Panc1 (cell line): ENCODE results near the gene PGC. TPM values are rescaled to one million over a fixed set of nuclear protein-coding genes. Genes with fewer than 3 reads are reported as not detected.

Source experiments
- ATAC-seq: fragments of 200-7000 bp; cut with Tn5 transposase; 2 replicates; pipeline ENCODE4 v1.9.1; 2020; ENCODE audit warnings: mild to moderate bottlenecking, moderate library complexity
- BruUV-seq: library from RNA; stranded (reverse); fragments of 400-500 nt; replicated peaks from 2 replicates; lab custom pipeline; 2021; lab: Mats Ljungman, UMichigan
- CTCF ChIA-PET: fragments of 300-600 bp; sonication (Branson Sonifier 250); formaldehyde crosslinking; loops from one replicate; lab custom pipeline; 2022; ENCODE audit warnings: antibody characterized with exemption; lab: Charles Lee
- POLR2A ChIA-PET: fragments of 300-600 bp; sonication (Branson Sonifier 250); formaldehyde crosslinking; loops from one replicate; lab custom pipeline; 2022; ENCODE audit warnings: antibody characterized with exemption; lab: Charles Lee
- DNase-seq: peaks from one replicate; pipeline ENCODE4 v3.0.0-alpha.2; 2010; ENCODE audit warnings: low read depth, low spot score
- H3K27ac ChIP-seq: 2 replicates; pipeline ENCODE4 v1.5.1; 2011; ENCODE audit warnings: mild to moderate bottlenecking, low read length, inconsistent platforms
- H3K27me3 ChIP-seq: fragments of 200-500 bp; sonication (Bioruptor generic); 2 replicates; pipeline ENCODE4 v1.6.0; 2014; ENCODE audit warnings: low read length, inconsistent platforms; ENCODE audit not compliant: control insufficient read depth, insufficient read depth
- H3K36me3 ChIP-seq: fragments of 200-500 bp; sonication (Bioruptor generic); 2 replicates; pipeline ENCODE4 v1.5.1; 2014; ENCODE audit warnings: inconsistent platforms, mild to moderate bottlenecking, low read length, moderate library complexity; ENCODE audit not compliant: control insufficient read depth, insufficient read depth
- H3K4me1 ChIP-seq: 2 replicates; pipeline ENCODE4 v1.5.1; 2011; ENCODE audit warnings: inconsistent platforms, mild to moderate bottlenecking, low read length, moderate library complexity; ENCODE audit not compliant: control insufficient read depth, insufficient read depth
- H3K4me3 ChIP-seq, 2 experiments: 2 replicates each; pipeline ENCODE4 v1.5.1; 2011 to 2012; ENCODE audit warnings: low read depth in 2 of 2, low read length in 2 of 2, mild to moderate bottlenecking in 2 of 2, inconsistent platforms in 1 of 2, moderate library complexity in 1 of 2
- H3K9me3 ChIP-seq: fragments of 200-500 bp; sonication (Bioruptor generic); 2 replicates; pipeline ENCODE4 v1.5.1; 2014; ENCODE audit warnings: low read depth, mild to moderate bottlenecking, inconsistent platforms, low read length, moderate library complexity; ENCODE audit not compliant: control insufficient read depth, insufficient read depth
- POLR2AphosphoS5 ChIP-seq: IDR thresholded peaks from 2 replicates; pipeline ENCODE4 v1.6.1; 2012; ENCODE audit warnings: mild to moderate bottlenecking, low read depth, low read length, moderate library complexity
- SIN3A ChIP-seq: IDR thresholded peaks from 2 replicates; pipeline ENCODE4 v1.6.1; 2012; ENCODE audit warnings: low read depth, mild to moderate bottlenecking, low read length, moderate library complexity, borderline replicate concordance; ENCODE audit not compliant: insufficient read depth
- TCF7L2 ChIP-seq: IDR thresholded peaks from 2 replicates; pipeline ENCODE4 v1.6.1; 2011; ENCODE audit warnings: mild to moderate bottlenecking, low read depth, low read length, inconsistent platforms
- in situ Hi-C: cut with HindIII; loops from 2 replicates; pipeline ENCODE4 v1.10.0; 2016; ENCODE audit warnings: low sequenced_read_pairs, low pct_unique_long_range_greater_than_20kb
- intact Hi-C: fragments of 100-400 bp; cut with micrococcal nuclease; formaldehyde crosslinking; loops from one replicate; pipeline ENCODE4 v1.10.0; 2022; ENCODE audit not compliant: unreplicated experiment
- total RNA-seq: library from RNA; stranded (reverse); gene quantifications from one replicate; pipeline ENCODE4 v1.2.1, GENCODE V29; 2021; ENCODE audit not compliant: unreplicated experiment
- TF ChIP-seq, protein P1 (sequence below): fragments of 450-650 bp; IDR thresholded peaks from 2 replicates; pipeline ENCODE4 v1.5.1; 2017; ENCODE audit warnings: mild to moderate bottlenecking
- TF ChIP-seq, protein P2 (sequence below), 2 experiments: IDR thresholded peaks; 2 replicates each; pipeline ENCODE4 v1.6.1; 2011 to 2012; ENCODE audit warnings: low read depth in 2 of 2, control low read depth in 1 of 2, low read length in 1 of 2, mild to moderate bottlenecking in 1 of 2, moderate library complexity in 1 of 2; ENCODE audit not compliant: insufficient read depth in 1 of 2

Gene PGC
- total RNA-seq, 1 experiment from 2014 or later, result 0.18 TPM

DNA sequence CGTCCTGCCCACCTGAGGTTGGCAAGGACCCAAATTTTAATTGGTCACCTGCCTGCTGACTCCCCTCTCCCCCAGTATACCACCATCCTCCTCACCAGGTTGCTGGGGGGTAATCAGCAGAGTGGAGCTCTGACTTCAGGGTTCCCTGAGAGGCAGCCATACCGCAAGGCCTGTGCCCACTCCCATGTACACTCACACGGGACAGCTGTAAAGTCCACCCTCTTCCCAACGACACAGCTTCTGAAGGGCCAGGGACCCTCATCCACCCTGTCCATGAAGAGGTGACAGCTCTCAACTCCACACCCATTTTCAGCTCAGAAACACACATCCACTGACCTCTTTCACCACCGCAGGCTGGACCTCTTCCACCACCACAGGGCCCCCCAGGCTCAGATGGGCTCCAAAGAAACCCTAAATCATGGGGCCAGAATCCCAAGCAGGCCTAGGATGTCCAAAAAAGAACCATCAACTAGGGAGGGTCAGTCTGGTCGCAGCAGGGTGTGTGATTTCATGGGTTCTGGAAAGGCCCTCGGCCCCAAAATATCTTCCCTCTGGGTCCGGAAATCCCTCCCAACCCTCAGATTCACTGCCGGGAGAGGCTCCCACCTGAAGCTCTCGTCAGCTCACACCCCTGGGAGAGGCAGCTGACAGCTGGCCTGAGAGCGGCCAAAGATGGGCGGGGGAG is 41.7 kb downstream of the PGC start:
- no peak overlapping the region for H3K27ac ChIP-seq
- H3K27me3 ChIP-seq, result no peaks in the 10 kb centered on the region
- ChIA-PET CTCF (interaction anchor here (0.9 to 1.3 kb wide), 3 partner anchors 29 to 79 kb away, joined by 3 to 5 read pairs (median 4); no protein-coding TSS in a partner anchor), POLR2A (no interaction called here)
- in situ Hi-C loops (no loop called here), intact Hi-C loops (no loop called here)
- H3K9me3 ChIP-seq, result no peaks in the 10 kb centered on the region
- DNase-seq (no peak), ATAC-seq (no peak)
- BruUV-seq, result no TSS peak
- H3K36me3 ChIP-seq, result no peaks in the 10 kb centered on the region
- no peak overlapping the region for H3K4me3 ChIP-seq
- H3K4me1 ChIP-seq, result peaks cover 3% of the 10 kb centered on the region
- no peak for TF ChIP-seq POLR2AphosphoS5
- TF ChIP-seq SIN3A, result no peak
- TF ChIP-seq TCF7L2, result no peak
- TF ChIP-seq, protein P1, sequence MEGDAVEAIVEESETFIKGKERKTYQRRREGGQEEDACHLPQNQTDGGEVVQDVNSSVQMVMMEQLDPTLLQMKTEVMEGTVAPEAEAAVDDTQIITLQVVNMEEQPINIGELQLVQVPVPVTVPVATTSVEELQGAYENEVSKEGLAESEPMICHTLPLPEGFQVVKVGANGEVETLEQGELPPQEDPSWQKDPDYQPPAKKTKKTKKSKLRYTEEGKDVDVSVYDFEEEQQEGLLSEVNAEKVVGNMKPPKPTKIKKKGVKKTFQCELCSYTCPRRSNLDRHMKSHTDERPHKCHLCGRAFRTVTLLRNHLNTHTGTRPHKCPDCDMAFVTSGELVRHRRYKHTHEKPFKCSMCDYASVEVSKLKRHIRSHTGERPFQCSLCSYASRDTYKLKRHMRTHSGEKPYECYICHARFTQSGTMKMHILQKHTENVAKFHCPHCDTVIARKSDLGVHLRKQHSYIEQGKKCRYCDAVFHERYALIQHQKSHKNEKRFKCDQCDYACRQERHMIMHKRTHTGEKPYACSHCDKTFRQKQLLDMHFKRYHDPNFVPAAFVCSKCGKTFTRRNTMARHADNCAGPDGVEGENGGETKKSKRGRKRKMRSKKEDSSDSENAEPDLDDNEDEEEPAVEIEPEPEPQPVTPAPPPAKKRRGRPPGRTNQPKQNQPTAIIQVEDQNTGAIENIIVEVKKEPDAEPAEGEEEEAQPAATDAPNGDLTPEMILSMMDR, result no peak
- TF ChIP-seq, protein P2, sequence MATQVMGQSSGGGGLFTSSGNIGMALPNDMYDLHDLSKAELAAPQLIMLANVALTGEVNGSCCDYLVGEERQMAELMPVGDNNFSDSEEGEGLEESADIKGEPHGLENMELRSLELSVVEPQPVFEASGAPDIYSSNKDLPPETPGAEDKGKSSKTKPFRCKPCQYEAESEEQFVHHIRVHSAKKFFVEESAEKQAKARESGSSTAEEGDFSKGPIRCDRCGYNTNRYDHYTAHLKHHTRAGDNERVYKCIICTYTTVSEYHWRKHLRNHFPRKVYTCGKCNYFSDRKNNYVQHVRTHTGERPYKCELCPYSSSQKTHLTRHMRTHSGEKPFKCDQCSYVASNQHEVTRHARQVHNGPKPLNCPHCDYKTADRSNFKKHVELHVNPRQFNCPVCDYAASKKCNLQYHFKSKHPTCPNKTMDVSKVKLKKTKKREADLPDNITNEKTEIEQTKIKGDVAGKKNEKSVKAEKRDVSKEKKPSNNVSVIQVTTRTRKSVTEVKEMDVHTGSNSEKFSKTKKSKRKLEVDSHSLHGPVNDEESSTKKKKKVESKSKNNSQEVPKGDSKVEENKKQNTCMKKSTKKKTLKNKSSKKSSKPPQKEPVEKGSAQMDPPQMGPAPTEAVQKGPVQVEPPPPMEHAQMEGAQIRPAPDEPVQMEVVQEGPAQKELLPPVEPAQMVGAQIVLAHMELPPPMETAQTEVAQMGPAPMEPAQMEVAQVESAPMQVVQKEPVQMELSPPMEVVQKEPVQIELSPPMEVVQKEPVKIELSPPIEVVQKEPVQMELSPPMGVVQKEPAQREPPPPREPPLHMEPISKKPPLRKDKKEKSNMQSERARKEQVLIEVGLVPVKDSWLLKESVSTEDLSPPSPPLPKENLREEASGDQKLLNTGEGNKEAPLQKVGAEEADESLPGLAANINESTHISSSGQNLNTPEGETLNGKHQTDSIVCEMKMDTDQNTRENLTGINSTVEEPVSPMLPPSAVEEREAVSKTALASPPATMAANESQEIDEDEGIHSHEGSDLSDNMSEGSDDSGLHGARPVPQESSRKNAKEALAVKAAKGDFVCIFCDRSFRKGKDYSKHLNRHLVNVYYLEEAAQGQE (IDR thresholded peaks at IDR 0.05; ENCODE audit: insufficient read depth in 1 of 2, low read depth in 2 of 2, low read length in 1 of 2), result no peak

DNA sequence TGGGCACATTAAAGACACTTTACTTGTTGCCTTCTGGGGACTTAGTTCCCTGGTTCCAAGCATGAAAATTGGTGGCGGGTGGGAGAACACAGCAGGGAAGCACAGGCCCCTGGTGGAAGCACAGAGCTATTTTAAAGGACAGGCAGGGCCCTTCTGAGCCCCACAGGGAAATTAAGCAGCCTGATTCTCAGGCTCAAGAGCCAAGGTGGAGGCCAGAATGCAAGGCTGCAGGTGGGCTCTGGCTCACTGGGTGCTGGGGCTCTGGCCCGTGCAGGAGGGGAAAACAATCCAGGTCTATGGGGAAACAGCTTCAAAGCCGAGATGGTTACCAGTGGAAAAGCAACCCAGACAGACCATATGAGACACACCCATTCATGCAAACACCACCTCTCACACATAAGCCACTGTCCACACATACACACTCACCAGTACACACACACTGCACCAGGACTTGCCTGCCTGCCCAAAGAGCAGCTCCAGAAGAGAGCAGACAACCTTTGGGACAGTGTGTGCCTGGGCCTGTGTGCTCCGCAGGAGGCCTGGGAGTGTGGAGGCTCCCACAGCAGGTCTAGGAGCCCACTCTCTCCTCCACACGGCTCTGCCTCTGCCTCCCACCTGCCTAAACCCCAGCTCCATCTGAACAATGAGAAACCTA is 42.4 kb downstream of the PGC start:
- no peaks in the 10 kb centered on the region for H3K36me3 ChIP-seq
- H3K4me1 ChIP-seq, result peaks cover 3% of the 10 kb centered on the region
- CTCF ChIA-PET, result interaction anchor here (0.6 to 1.3 kb wide), 4 partner anchors 30 to 80 kb away, joined by 3 to 5 read pairs (median 4); no protein-coding TSS in a partner anchor
- no peak overlapping the region for H3K4me3 ChIP-seq
- no peak for TF ChIP-seq TCF7L2
- TF ChIP-seq, protein P1, result no peak
- TF ChIP-seq POLR2AphosphoS5, result no peak
- TF ChIP-seq, protein P2 (IDR thresholded peaks at IDR 0.05; ENCODE audit: insufficient read depth in 1 of 2, low read depth in 2 of 2, low read length in 1 of 2), result no peak
- TF ChIP-seq SIN3A, result no peak
- intact Hi-C loops, result no loop called here
- DNase-seq, result no peak
- in situ Hi-C loops, result no loop called here
- no TSS peak for BruUV-seq
- no peaks in the 10 kb centered on the region for H3K9me3 ChIP-seq
- ATAC-seq, result no peak
- no peak overlapping the region for H3K27ac ChIP-seq
- POLR2A ChIA-PET, result no interaction called here
- H3K27me3 ChIP-seq, result no peaks in the 10 kb centered on the region
